Calu3 (cell line): ENCODE results near the gene RETREG1. TPM values are rescaled to one million over a fixed set of nuclear protein-coding genes. Genes with fewer than 3 reads are reported as not detected.
A peak's percentile ranks its signal among the peaks of the same experiment; 100 is the strongest.

Source experiments
- BruUV-seq: library from RNA; stranded (reverse); fragments of 400-500 nt; replicated peaks from 2 replicates; lab custom pipeline; 2021; lab: Mats Ljungman, UMichigan
- CTCF ChIA-PET: fragments of 300-600 bp; sonication (Branson Sonifier 250); formaldehyde crosslinking; loops from one replicate; lab custom pipeline; 2022; ENCODE audit warnings: antibody characterized with exemption; lab: Charles Lee
- DNase-seq: peaks from one replicate; pipeline ENCODE4 v3.0.0; 2022
- H3K27ac Mint-ChIP-seq: one replicate; pipeline ENCODE4 v1.8.0; 2022; ENCODE audit warnings: mixed read lengths; ENCODE audit not compliant: unreplicated experiment
- H3K27me3 Mint-ChIP-seq: one replicate; pipeline ENCODE4 v1.8.0; 2022; ENCODE audit warnings: mixed read lengths; ENCODE audit not compliant: unreplicated experiment
- H3K36me3 Mint-ChIP-seq: one replicate; pipeline ENCODE4 v1.8.0; 2022; ENCODE audit warnings: mild to moderate bottlenecking, moderate library complexity, mixed read lengths; ENCODE audit not compliant: insufficient read depth, unreplicated experiment
- H3K4me1 Mint-ChIP-seq: one replicate; pipeline ENCODE4 v1.8.0; 2022; ENCODE audit warnings: mild to moderate bottlenecking, low read depth, mixed read lengths; ENCODE audit not compliant: unreplicated experiment
- H3K4me3 Mint-ChIP-seq: one replicate; pipeline ENCODE4 v1.8.0; 2022; ENCODE audit warnings: mild to moderate bottlenecking, low read depth, moderate library complexity, mixed read lengths; ENCODE audit not compliant: unreplicated experiment
- H3K9me3 Mint-ChIP-seq: one replicate; pipeline ENCODE4 v1.8.0; 2022; ENCODE audit warnings: low read depth, mixed read lengths; ENCODE audit not compliant: unreplicated experiment
- intact Hi-C: fragments of 100-400 bp; cut with micrococcal nuclease; formaldehyde crosslinking; loops from one replicate; pipeline ENCODE4 v1.10.0; 2022; ENCODE audit not compliant: unreplicated experiment
- total RNA-seq: library from RNA; stranded (reverse); gene quantifications from 2 replicates; pipeline ENCODE4 v1.2.3, GENCODE V29; 2022
- TF ChIP-seq, protein P1 (sequence below): fragments of 200-600 bp; IDR thresholded peaks from one replicate; pipeline ENCODE4 v1.8.0; 2022; ENCODE audit warnings: antibody characterized with exemption; ENCODE audit not compliant: unreplicated experiment

The RETREG1 gene
- total RNA-seq, 1 experiment from 2014 or later = 12.0 TPM

DNA sequence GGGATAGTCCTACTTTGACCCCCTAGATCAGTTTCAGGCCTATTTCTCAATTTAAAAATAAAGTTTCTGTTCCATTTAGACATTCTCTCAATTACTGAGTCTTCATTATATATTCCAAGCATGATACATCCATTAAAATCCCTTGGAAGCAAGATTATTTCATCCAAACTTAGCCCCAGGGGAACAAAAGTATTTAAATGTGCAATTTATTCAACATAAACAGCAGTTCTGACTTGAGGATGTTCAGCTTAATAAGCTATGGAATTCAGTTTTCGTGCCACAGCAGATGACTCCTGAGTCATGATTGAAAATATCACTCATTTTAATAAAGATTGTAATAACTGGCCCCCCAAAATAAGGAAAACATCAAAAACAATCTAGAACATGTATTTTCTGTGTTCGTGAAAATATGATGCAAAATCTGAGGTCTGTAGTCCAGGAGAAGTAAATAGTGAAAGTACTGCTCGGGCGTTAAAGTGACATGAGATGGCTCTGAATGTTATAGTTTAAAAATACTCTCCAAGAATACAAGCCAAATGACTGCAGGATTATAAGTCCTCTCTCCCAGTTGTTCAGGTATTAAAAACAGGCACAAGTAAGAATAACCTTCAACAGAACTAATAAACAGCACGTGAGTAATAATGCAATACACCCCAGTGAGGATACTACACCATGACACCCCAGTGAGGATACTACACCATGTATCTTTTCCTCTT is 67.1 kb downstream of the RETREG1 start:
- DNase-seq = no peak
- H3K4me3 Mint-ChIP-seq = peak overlapping the region; percentile 17
- TF ChIP-seq, protein P1, sequence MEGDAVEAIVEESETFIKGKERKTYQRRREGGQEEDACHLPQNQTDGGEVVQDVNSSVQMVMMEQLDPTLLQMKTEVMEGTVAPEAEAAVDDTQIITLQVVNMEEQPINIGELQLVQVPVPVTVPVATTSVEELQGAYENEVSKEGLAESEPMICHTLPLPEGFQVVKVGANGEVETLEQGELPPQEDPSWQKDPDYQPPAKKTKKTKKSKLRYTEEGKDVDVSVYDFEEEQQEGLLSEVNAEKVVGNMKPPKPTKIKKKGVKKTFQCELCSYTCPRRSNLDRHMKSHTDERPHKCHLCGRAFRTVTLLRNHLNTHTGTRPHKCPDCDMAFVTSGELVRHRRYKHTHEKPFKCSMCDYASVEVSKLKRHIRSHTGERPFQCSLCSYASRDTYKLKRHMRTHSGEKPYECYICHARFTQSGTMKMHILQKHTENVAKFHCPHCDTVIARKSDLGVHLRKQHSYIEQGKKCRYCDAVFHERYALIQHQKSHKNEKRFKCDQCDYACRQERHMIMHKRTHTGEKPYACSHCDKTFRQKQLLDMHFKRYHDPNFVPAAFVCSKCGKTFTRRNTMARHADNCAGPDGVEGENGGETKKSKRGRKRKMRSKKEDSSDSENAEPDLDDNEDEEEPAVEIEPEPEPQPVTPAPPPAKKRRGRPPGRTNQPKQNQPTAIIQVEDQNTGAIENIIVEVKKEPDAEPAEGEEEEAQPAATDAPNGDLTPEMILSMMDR = no peak
- H3K36me3 Mint-ChIP-seq = peaks cover 4% of the 10 kb centered on the region
- H3K27me3 Mint-ChIP-seq = no peaks in the 10 kb centered on the region
- CTCF ChIA-PET = interaction anchor here (0.9 to 1.8 kb wide), 6 partner anchors 10 to 57 kb away, joined by 3 to 7 read pairs (median 4); no protein-coding TSS in a partner anchor
- peak overlapping the region; percentile 31 for H3K27ac Mint-ChIP-seq
- H3K9me3 Mint-ChIP-seq = no peaks in the 10 kb centered on the region
- BruUV-seq = no TSS peak
- peaks cover 46% of the 10 kb centered on the region for H3K4me1 Mint-ChIP-seq
- intact Hi-C loops = loop anchor here (5.0 to 10.0 kb wide), 2 partner anchors 42 to 655 kb away; no protein-coding TSS in a partner anchor

DNA sequence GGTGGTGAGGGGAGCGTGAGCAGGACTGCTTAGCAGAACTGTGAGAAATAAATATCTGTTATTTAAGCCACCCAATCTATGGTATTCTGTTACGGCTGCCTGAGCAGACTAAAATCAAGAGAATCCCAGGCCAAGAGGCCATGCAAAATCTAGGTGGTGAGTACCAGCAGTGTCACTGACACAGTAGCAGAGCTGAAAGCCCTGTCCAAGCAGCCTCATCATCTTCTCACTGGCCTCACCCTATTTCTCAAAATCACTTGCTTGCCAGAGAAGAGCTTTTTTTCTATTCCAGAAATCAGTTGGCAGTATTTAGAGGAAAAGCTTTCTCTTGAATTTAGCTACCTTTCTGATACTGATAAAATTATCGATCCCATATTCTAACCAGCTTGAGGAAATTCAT is 68.0 kb downstream of the RETREG1 start:
- TF ChIP-seq, protein P1 = no peak
- no peaks in the 10 kb centered on the region for H3K27me3 Mint-ChIP-seq
- intact Hi-C loops = no loop called here
- H3K4me3 Mint-ChIP-seq = no peak overlapping the region
- H3K27ac Mint-ChIP-seq = no peak overlapping the region
- CTCF ChIA-PET = interaction anchor here (0.9 to 1.8 kb wide), 3 partner anchors 9 to 46 kb away, joined by 4 to 5 read pairs (median 4); no protein-coding TSS in a partner anchor
- peaks cover 4% of the 10 kb centered on the region for H3K36me3 Mint-ChIP-seq
- no peaks in the 10 kb centered on the region for H3K9me3 Mint-ChIP-seq
- H3K4me1 Mint-ChIP-seq = peaks cover 43% of the 10 kb centered on the region
- no TSS peak for BruUV-seq
- DNase-seq = no peak

GRCh38 chr5:16548115-16548514 is 68.7 kb downstream of the RETREG1 start:
- Mint-ChIP-seq H3K9me3 (no peaks in the 10 kb centered on the region), H3K36me3 (peaks cover 4% of the 10 kb centered on the region), H3K27me3 (no peaks in the 10 kb centered on the region), H3K27ac (no peak overlapping the region), H3K4me3 (no peak overlapping the region), H3K4me1 (peaks cover 43% of the 10 kb centered on the region)
- TF ChIP-seq, protein P1 = no peak
- intact Hi-C loops = no loop called here
- no peak for DNase-seq
- CTCF ChIA-PET = interaction anchor here (1.5 to 1.8 kb wide), 2 partner anchors 27 to 45 kb away, joined by 4 to 5 read pairs; no protein-coding TSS in a partner anchor
- no TSS peak for BruUV-seq

DNA sequence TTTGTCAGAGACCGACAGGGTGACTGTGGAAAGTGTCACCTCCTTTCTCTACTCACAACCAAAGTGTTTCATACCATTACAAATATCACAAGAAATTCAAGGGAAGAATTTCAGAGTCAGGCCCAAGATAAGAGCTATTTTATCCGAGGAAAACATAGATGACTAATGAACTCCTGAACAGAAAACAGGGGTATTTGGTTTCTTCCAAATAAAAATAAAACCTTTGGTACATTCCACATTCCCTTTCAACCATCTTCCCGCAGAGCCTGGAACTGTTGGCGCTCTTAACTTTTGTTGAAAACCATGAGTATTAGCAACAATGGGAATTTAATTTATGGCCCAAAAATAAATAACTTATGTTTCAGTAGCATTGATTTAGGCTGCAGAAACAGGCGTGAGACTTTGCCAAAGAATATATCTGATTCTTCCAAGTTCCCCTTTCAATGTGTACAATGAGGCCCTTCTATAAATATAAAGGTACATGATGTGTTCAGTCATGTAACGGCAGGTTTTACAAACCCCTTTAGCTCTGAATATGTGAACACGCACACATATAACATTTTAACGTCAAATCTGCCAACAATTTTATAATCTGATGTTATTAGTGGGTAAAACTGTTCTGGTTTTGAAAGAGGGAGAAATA is 69.5 kb downstream of the RETREG1 start:
- TF ChIP-seq, protein P1 = no peak
- CTCF ChIA-PET = interaction anchor here (0.7 to 1.0 kb wide), 2 partner anchors 26 to 46 kb away, joined by 3 to 4 read pairs; no protein-coding TSS in a partner anchor
- H3K4me1 Mint-ChIP-seq = peaks cover 37% of the 10 kb centered on the region
- no peak overlapping the region for H3K4me3 Mint-ChIP-seq
- peaks cover 4% of the 10 kb centered on the region for H3K36me3 Mint-ChIP-seq
- no peaks in the 10 kb centered on the region for H3K9me3 Mint-ChIP-seq
- intact Hi-C loops = no loop called here
- no peak overlapping the region for H3K27ac Mint-ChIP-seq
- H3K27me3 Mint-ChIP-seq = no peaks in the 10 kb centered on the region
- DNase-seq = no peak
- no TSS peak for BruUV-seq
